GM23338 (cell line): ENCODE results near the gene BAHCC1. TPM values are rescaled to one million over a fixed set of nuclear protein-coding genes. Genes with fewer than 3 reads are reported as not detected.
A peak's percentile ranks its signal among the peaks of the same experiment; 100 is the strongest.

Experiments used
- ATAC-seq: fragments of 200-7000 bp; cut with Tn5 transposase; 3 replicates; pipeline ENCODE4 v1.9.1; 2020
- DNase-seq: peaks from one replicate; pipeline ENCODE4 v3.0.0-alpha.2; 2015; ENCODE audit warnings: low spot score
- H2AFZ ChIP-seq: fragments of 200-600 bp; sonication (generic); 2 replicates; pipeline ENCODE4 v1.8.0; 2016; ENCODE audit warnings: antibody characterized with exemption, mild to moderate bottlenecking, moderate library complexity
- H3F3A ChIP-seq: fragments of 200-600 bp; sonication (generic); replicated peaks from 2 replicates; pipeline ENCODE4 v1.8.0; 2017; ENCODE audit warnings: antibody characterized with exemption, mixed run types, low read depth
- H3K27ac ChIP-seq: fragments of 200-600 bp; sonication (generic); 2 replicates; pipeline ENCODE4 v1.6.1; 2016; ENCODE audit warnings: low read depth
- H3K27me3 ChIP-seq: fragments of 200-600 bp; sonication (generic); 2 replicates; pipeline ENCODE4 v1.8.0; 2016; ENCODE audit warnings: mild to moderate bottlenecking, mixed run types, moderate library complexity; ENCODE audit not compliant: insufficient read depth
- H3K36me3 ChIP-seq: fragments of 200-600 bp; sonication (generic); 2 replicates; pipeline ENCODE4 v1.8.0; 2016; ENCODE audit warnings: mild to moderate bottlenecking; ENCODE audit not compliant: insufficient read depth
- H3K4me1 ChIP-seq: fragments of 200-600 bp; sonication (generic); 2 replicates; pipeline ENCODE4 v1.8.0; 2016; ENCODE audit warnings: mild to moderate bottlenecking, moderate library complexity; ENCODE audit not compliant: insufficient read depth
- H3K4me2 ChIP-seq: fragments of 200-600 bp; sonication (generic); 2 replicates; pipeline ENCODE4 v1.7.1; 2017; ENCODE audit warnings: mixed run types
- H3K4me3 ChIP-seq: fragments of 200-600 bp; sonication (generic); 2 replicates; pipeline ENCODE4 v1.6.1; 2016; ENCODE audit warnings: mixed run types
- H3K79me2 ChIP-seq: fragments of 200-600 bp; sonication (generic); replicated peaks from 2 replicates; pipeline ENCODE4 v1.8.0; 2017; ENCODE audit warnings: mild to moderate bottlenecking; ENCODE audit not compliant: insufficient read depth
- H3K9me2 ChIP-seq: fragments of 200-600 bp; sonication (generic); 2 replicates; pipeline ENCODE4 v1.8.0; 2017; ENCODE audit not compliant: insufficient read depth
- H4K20me1 ChIP-seq: fragments of 200-600 bp; sonication (generic); replicated peaks from 2 replicates; pipeline ENCODE4 v1.8.0; 2017; ENCODE audit warnings: mild to moderate bottlenecking; ENCODE audit not compliant: insufficient read depth
- H3K27ac Mint-ChIP-seq: 2 replicates; pipeline ENCODE4 v1.8.0; 2020; ENCODE audit warnings: inconsistent platforms, mild to moderate bottlenecking, moderate library complexity, mixed read lengths
- H3K27me3 Mint-ChIP-seq: 3 replicates; pipeline ENCODE4 v1.8.0; 2022; ENCODE audit warnings: low read depth, mild to moderate bottlenecking, moderate library complexity, mixed read lengths, inconsistent platforms; ENCODE audit not compliant: insufficient read depth, poor library complexity
- H3K36me3 Mint-ChIP-seq: 3 replicates; pipeline ENCODE4 v1.8.0; 2021; ENCODE audit warnings: low read depth, mild to moderate bottlenecking, inconsistent platforms, moderate library complexity, mixed read lengths
- H3K4me1 Mint-ChIP-seq: 3 replicates; pipeline ENCODE4 v1.8.0; 2020; ENCODE audit warnings: mild to moderate bottlenecking, inconsistent platforms, mixed read lengths
- H3K4me3 Mint-ChIP-seq: 3 replicates; pipeline ENCODE4 v1.8.0; 2021; ENCODE audit warnings: moderate library complexity, mild to moderate bottlenecking, inconsistent platforms, mixed read lengths
- H3K9me3 Mint-ChIP-seq: 3 replicates; pipeline ENCODE4 v1.8.0; 2020; ENCODE audit warnings: moderate library complexity, mild to moderate bottlenecking, inconsistent platforms, mixed read lengths
- CREB1 ChIP-seq: fragments of 250-450 bp; sonication (Bioruptor Pico); IDR thresholded peaks from 2 replicates; pipeline ENCODE4 v1.5.0; 2020; ENCODE audit warnings: low read depth, mild to moderate bottlenecking, moderate library complexity
- CTCF ChIP-seq, 2 experiments: fragments of 200-600 bp in 1 of 2; sonication (generic) in 1 of 2; conservative IDR thresholded peaks; 2 replicates each; pipeline versions ENCODE4 v1.5.1 to v1.6.1; 2016 to 2017; ENCODE audit warnings: antibody characterized with exemption in 2 of 2, low read depth in 2 of 2, mild to moderate bottlenecking in 2 of 2, moderate library complexity in 1 of 2
- ETS1 ChIP-seq: IDR thresholded peaks from 2 replicates; pipeline ENCODE4 v1.6.1; 2016; ENCODE audit warnings: antibody characterized with exemption
- EZH2 ChIP-seq: fragments of 200-600 bp; sonication (generic); IDR thresholded peaks from one replicate; pipeline ENCODE4 v1.8.0; 2017; ENCODE audit warnings: antibody characterized with exemption, mild to moderate bottlenecking, low read depth; ENCODE audit not compliant: unreplicated experiment
- JUNB ChIP-seq: IDR thresholded peaks from one replicate; pipeline ENCODE4 v1.6.1; 2016; ENCODE audit warnings: antibody characterized with exemption; ENCODE audit not compliant: unreplicated experiment
- NANOG ChIP-seq: IDR thresholded peaks from 2 replicates; pipeline ENCODE4 v1.6.1; 2016; ENCODE audit warnings: antibody characterized with exemption, borderline replicate concordance
- POLR2AphosphoS5 ChIP-seq: IDR thresholded peaks from 2 replicates; pipeline ENCODE4 v1.6.1; 2016; ENCODE audit warnings: antibody characterized with exemption, low read depth
- REST ChIP-seq: IDR thresholded peaks from one replicate; pipeline ENCODE4 v1.6.1; 2018; ENCODE audit warnings: antibody characterized with exemption; ENCODE audit not compliant: unreplicated experiment
- STAT1 ChIP-seq: IDR thresholded peaks from one replicate; pipeline ENCODE4 v1.6.1; 2016; ENCODE audit warnings: antibody characterized with exemption; ENCODE audit not compliant: unreplicated experiment
- ZNF114 ChIP-seq: fragments of 250-450 bp; sonication (Bioruptor Pico); IDR thresholded peaks from 2 replicates; pipeline ENCODE4 v1.5.0; 2020; ENCODE audit warnings: mild to moderate bottlenecking, moderate library complexity
- ZNF331 ChIP-seq: fragments of 250-450 bp; sonication (Bioruptor Pico); IDR thresholded peaks from 2 replicates; pipeline ENCODE4 v1.5.0; 2020; ENCODE audit warnings: low read depth, mild to moderate bottlenecking, moderate library complexity
- ZNF462 ChIP-seq: fragments of 250-450 bp; sonication (Bioruptor Pico); IDR thresholded peaks from 2 replicates; pipeline ENCODE4 v1.5.0; 2020; ENCODE audit warnings: mild to moderate bottlenecking, moderate library complexity
- polyA plus RNA-seq: library from polyadenylated mRNA; unstranded; fragments of >200 nt; fragmentation: Nextera tagmentation; extraction: Ambion mirVana; gene quantifications from 2 replicates; pipeline ENCODE4 v1.2.1, GENCODE V29; 2016
- total RNA-seq: library from RNA; depleted of rRNA; stranded (reverse); fragments of >200 nt; shearing (Covaris generic); gene quantifications from 2 replicates; pipeline ENCODE4 v1.2.3, GENCODE V29; 2014

The BAHCC1 gene
- total and polyA plus RNA-seq, 2 experiments from 2014 or later: 0.24 to 1.1 TPM

- Histone ChIP-seq H3K9me2 (no peaks in the 10 kb centered on the region), H3K4me1 (no peaks in the 10 kb centered on the region), H3K27me3 (no peaks in the 10 kb centered on the region), H2AFZ (no peak overlapping the region), H3K79me2 (no peaks in the 10 kb centered on the region), H3F3A (no peaks in the 10 kb centered on the region), H4K20me1 (no peaks in the 10 kb centered on the region), H3K4me3 (no peak overlapping the region), H3K36me3 (no peaks in the 10 kb centered on the region), H3K4me2 (no peak overlapping the region), H3K27ac (no peak overlapping the region)
- Mint-ChIP-seq H3K4me1 (peaks cover 4% of the 10 kb centered on the region; the same call in 2 of the 3 replicates), H3K9me3 (no peaks in the 10 kb centered on the region; the same call in 2 of the 3 replicates), H3K27ac (0 out of 2 replicates have a peak overlapping the region, but pooled peaks have one; percentile 40), H3K36me3 (no peaks in the 10 kb centered on the region), H3K4me3 (no peak overlapping the region), H3K27me3 (peaks cover 5% of the 10 kb centered on the region)
- no peak for TF ChIP-seq CTCF (conservative IDR thresholded peaks at IDR 0.05; ENCODE audit: low read depth in 2 of 2)
- no peak for TF ChIP-seq POLR2AphosphoS5
- TF ChIP-seq ZNF331 (CRISPR knock-in tag): no peak
- no peak for TF ChIP-seq ETS1
- no peak for TF ChIP-seq ZNF462
- no peak for TF ChIP-seq NANOG
- TF ChIP-seq JUNB: no peak
- TF ChIP-seq REST: no peak
- TF ChIP-seq ZNF114 (CRISPR knock-in tag): no peak
- no peak for TF ChIP-seq STAT1
- TF ChIP-seq EZH2: no peak
- TF ChIP-seq CREB1 (CRISPR knock-in tag): no peak
- DNase-seq (no peak), ATAC-seq (no peak)
These were observed 70.7 kb downstream of the BAHCC1 start for GRCh38 chr17:81465910-81466309.
